Neutrophil (primary cell): ENCODE data around the gene ULK1.

Experiments used
- H3K27ac ChIP-seq: fragments of 200-600 bp; sonication (generic); 2 replicates; pipeline ENCODE4 v1.5.1; 2016; ENCODE audit warnings: mild to moderate bottlenecking, moderate library complexity
- H3K27me3 ChIP-seq: fragments of 200-600 bp; sonication (generic); 2 replicates; pipeline ENCODE4 v1.6.0; 2016; ENCODE audit warnings: mild to moderate bottlenecking
- H3K36me3 ChIP-seq: fragments of 200-600 bp; sonication (generic); 2 replicates; pipeline ENCODE4 v1.5.1; 2017
- H3K4me1 ChIP-seq, 2 experiments: fragments of 200-600 bp in 1 of 2; sonication (generic) in 1 of 2; 1 replicate in 1 of 2; 2 replicates in 1 of 2; pipeline versions ENCODE4 v1.5.1 to v1.6.1; 2013 to 2016; ENCODE audit warnings: low read depth in 1 of 2, low read length in 1 of 2, mild to moderate bottlenecking in 1 of 2, moderate library complexity in 1 of 2; ENCODE audit not compliant: control insufficient read depth in 1 of 2, insufficient read depth in 1 of 2
- H3K4me3 ChIP-seq, 2 experiments: fragments of 200-600 bp in 1 of 2; sonication (generic) in 1 of 2; 1 replicate in 1 of 2; 2 replicates in 1 of 2; pipeline ENCODE4 v1.5.1; 2013 to 2016; ENCODE audit warnings: low read depth in 1 of 2, low read length in 1 of 2, mild to moderate bottlenecking in 1 of 2, moderate library complexity in 1 of 2
- H3K9me3 ChIP-seq: fragments of 200-600 bp; sonication (generic); 2 replicates; pipeline ENCODE4 v1.5.1; 2016
- CTCF ChIP-seq: fragments of 200-600 bp; sonication (generic); IDR thresholded peaks from 2 replicates; pipeline ENCODE4 v1.5.1; 2016; ENCODE audit warnings: antibody characterized with exemption

The ULK1 gene

GRCh38 chr12:131862994-131863710, 31.3 kb upstream of the ULK1 start:
- Histone ChIP-seq H3K9me3 (no peaks in the 10 kb centered on the region), H3K4me1 (peaks cover 72 to 73% of the 10 kb centered on the region in 2 experiments), H3K4me3 (no peak overlapping the region), H3K27ac (no peak overlapping the region), H3K36me3 (no peaks in the 10 kb centered on the region), H3K27me3 (no peaks in the 10 kb centered on the region)
- no peak for TF ChIP-seq CTCF

GRCh38 chr12:131863711-131864396, 30.6 kb upstream of the ULK1 start:
- no peaks in the 10 kb centered on the region for H3K36me3 ChIP-seq
- no peak overlapping the region for H3K4me3 ChIP-seq
- H3K27me3 ChIP-seq: no peaks in the 10 kb centered on the region
- no peak for TF ChIP-seq CTCF
- H3K27ac ChIP-seq: no peak overlapping the region
- H3K9me3 ChIP-seq: no peaks in the 10 kb centered on the region
- H3K4me1 ChIP-seq: peaks cover 76% of the 10 kb centered on the region in 2 experiments

GRCh38 chr12:131864469-131864868, 30.0 kb upstream of the ULK1 start:
- H3K4me1 ChIP-seq: peaks cover 76% of the 10 kb centered on the region in 2 experiments
- H3K27me3 ChIP-seq: no peaks in the 10 kb centered on the region
- H3K36me3 ChIP-seq: no peaks in the 10 kb centered on the region
- no peak for TF ChIP-seq CTCF
- no peak overlapping the region for H3K4me3 ChIP-seq
- no peak overlapping the region for H3K27ac ChIP-seq
- no peaks in the 10 kb centered on the region for H3K9me3 ChIP-seq

GRCh38 chr12:131865180-131865875, 29.1 kb upstream of the ULK1 start:
- no peak overlapping the region for H3K4me3 ChIP-seq
- H3K4me1 ChIP-seq: peaks cover 68 to 70% of the 10 kb centered on the region in 2 experiments
- no peaks in the 10 kb centered on the region for H3K36me3 ChIP-seq
- no peak for TF ChIP-seq CTCF
- no peaks in the 10 kb centered on the region for H3K9me3 ChIP-seq
- peak overlapping the region; percentile 58 for H3K27ac ChIP-seq
- no peaks in the 10 kb centered on the region for H3K27me3 ChIP-seq

GRCh38 chr12:131867471-131867870, 27.0 kb upstream of the ULK1 start:
- Histone ChIP-seq H3K36me3 (no peaks in the 10 kb centered on the region), H3K9me3 (no peaks in the 10 kb centered on the region), H3K27ac (peak overlapping the region; percentile 59), H3K27me3 (no peaks in the 10 kb centered on the region), H3K4me1 (peaks cover 59 to 62% of the 10 kb centered on the region in 2 experiments), H3K4me3 (peak overlapping the region in 1 of 2 experiments; percentile 7)
- TF ChIP-seq CTCF: no peak
